C4-2B (cell line): ENCODE results near the gene MDFI.

Experiments
- H3K27ac ChIP-seq: fragments of 450-650 bp; 2 replicates; pipeline ENCODE4 v1.5.1; 2017
- ZFX ChIP-seq: fragments of 450-650 bp; IDR thresholded peaks from 2 replicates; pipeline ENCODE4 v1.6.1; 2017
- TF ChIP-seq, protein P1 (sequence below): fragments of 450-650 bp; conservative IDR thresholded peaks from 2 replicates; pipeline ENCODE4 v1.5.1; 2017; ENCODE audit warnings: mild to moderate bottlenecking

Gene MDFI, protein sequence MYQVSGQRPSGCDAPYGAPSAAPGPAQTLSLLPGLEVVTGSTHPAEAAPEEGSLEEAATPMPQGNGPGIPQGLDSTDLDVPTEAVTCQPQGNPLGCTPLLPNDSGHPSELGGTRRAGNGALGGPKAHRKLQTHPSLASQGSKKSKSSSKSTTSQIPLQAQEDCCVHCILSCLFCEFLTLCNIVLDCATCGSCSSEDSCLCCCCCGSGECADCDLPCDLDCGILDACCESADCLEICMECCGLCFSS

DNA sequence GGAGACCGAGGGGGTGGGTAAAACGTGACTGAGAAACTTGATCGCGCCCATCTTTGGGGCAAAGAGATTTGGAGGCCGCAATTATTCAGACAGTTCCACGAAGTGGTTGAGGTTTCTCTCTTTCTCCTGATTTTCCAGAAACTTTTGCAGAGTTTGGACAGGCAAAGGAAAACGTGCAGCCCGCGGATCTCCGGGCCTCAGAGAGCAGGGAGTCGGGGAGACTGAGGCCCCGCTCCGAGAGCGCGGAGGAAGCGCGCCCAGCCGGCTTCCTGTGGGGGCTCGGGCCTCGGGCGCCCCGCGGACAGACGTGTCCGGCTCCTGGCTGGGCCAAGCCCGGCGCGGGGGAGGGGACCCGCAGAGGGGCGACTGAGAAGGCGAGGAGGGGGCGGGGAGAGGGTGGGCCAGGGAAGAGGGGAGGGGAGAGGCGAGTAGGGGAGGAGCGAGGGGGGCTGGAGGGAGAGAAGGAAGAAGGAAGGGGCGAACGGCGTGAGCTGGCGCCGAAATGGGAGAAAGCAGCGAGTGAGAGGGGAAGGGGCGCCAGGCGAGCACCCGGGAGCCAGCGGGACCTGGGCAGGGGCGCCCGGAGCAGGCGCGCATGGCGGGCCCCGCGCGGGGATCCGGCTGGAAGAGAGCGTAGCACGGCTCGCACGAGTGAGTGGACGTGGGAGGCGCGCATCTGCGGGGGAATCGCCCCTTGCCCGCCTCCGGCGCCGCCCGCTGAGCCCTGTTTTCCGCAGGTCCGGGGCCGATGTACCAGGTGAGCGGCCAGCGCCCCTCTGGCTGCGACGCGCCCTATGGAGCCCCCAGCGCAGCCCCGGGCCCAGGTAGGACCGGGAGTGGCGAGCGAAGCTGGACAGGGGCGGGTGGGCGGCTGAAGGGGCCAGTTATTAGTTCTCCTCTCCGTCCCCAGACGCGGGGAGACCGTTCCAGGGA is at the start of gene MDFI:
MDFI (plus strand) TSS at position 467 of the 933 bp plus-strand sequence; CDS start at position 749, 282 bp downstream.
- H3K27ac ChIP-seq, result no peak within 1 kb of the TSS
- TF ChIP-seq, protein P1, sequence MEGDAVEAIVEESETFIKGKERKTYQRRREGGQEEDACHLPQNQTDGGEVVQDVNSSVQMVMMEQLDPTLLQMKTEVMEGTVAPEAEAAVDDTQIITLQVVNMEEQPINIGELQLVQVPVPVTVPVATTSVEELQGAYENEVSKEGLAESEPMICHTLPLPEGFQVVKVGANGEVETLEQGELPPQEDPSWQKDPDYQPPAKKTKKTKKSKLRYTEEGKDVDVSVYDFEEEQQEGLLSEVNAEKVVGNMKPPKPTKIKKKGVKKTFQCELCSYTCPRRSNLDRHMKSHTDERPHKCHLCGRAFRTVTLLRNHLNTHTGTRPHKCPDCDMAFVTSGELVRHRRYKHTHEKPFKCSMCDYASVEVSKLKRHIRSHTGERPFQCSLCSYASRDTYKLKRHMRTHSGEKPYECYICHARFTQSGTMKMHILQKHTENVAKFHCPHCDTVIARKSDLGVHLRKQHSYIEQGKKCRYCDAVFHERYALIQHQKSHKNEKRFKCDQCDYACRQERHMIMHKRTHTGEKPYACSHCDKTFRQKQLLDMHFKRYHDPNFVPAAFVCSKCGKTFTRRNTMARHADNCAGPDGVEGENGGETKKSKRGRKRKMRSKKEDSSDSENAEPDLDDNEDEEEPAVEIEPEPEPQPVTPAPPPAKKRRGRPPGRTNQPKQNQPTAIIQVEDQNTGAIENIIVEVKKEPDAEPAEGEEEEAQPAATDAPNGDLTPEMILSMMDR, result no peak
- TF ChIP-seq ZFX, result no peak

DNA sequence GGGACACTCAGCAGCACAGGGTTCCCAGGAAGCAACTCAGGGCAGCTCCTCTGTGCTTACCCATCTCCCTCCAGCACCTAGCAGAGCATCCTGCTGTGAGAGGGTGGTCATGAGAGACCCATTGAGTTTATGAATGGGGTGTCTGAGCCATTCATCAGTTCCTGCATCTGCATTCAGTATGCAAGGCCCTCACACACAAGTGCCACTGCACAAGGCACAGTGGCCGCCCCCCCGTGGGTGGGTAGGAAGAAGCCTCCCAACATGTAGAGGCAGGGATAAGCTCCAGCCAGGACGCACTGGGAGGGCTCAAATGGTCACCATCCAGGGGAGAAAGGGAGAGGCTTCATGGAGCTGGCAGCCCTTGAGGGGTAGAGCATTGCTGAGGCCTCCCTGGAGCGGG is 49.0 kb upstream of the MDFI start:
- TF ChIP-seq, protein P1, result no peak
- no peak for TF ChIP-seq ZFX
- H3K27ac ChIP-seq, result no peak overlapping the region

DNA sequence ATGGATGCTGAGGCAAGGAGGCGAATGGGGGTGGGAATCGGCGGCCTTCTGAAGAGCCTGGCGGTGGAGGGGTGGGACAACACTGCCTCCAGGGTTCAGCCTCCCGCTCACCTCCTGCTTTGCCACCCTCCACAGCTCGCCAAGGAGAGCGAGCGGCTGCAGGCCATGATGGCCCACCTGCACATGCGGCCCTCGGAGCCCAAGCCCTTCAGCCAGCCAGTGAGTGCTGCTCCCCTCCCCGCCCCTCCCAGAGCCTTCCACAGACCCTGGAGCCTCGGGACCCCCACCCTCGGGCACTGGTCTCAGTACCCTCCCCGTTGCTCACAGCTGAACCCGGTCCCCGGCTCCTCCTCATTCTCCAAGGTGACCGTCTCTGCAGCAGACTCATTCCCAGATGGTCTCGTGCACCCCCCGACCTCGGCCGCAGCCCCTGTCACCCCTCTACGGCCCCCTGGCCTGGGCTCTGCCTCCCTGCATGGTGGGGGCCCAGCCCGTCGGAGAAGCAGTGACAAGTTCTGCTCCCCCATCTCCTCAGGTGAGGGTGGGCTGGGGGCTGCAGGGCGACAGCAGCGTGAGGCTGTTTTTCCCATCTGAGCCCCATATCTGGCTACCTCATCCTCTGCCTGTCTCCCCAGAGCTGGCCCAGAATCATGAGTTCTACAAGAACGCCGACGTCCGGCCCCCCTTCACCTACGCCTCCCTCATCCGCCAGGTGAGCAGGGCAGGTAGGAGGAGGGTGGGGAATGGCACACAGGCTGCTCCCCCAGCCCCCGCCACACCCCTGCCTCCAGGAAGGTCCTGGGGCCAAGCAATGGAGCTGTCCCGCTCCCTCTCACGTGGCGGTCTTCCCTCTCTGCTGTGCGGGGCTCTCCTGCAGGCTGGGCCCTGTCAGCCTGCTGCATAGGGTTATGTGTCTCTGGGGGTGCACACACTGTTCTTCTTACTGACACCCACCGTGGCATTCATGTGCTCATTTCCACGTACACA is 48.3 kb upstream of the MDFI start:
- TF ChIP-seq, protein P1, result no peak
- TF ChIP-seq ZFX, result no peak
- no peak overlapping the region for H3K27ac ChIP-seq

DNA sequence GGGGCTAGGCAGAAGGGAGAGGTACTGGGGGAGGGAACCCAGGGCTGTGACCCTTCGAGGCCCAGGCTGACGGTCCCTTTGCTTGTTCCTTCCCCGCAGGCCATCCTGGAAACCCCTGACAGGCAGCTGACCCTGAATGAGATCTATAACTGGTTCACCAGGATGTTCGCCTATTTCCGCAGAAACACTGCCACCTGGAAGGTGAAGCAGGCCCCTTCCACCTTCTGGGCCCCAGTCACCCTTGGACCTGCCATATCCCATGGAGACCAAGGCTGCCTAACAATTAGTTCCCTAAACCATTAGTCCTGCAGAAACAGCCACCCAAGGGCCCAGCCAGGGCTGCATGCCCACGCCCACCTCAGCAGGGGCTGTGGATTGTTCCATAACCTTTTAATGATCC is 47.1 kb upstream of the MDFI start:
- no peak overlapping the region for H3K27ac ChIP-seq
- TF ChIP-seq, protein P1, result no peak
- no peak for TF ChIP-seq ZFX

DNA sequence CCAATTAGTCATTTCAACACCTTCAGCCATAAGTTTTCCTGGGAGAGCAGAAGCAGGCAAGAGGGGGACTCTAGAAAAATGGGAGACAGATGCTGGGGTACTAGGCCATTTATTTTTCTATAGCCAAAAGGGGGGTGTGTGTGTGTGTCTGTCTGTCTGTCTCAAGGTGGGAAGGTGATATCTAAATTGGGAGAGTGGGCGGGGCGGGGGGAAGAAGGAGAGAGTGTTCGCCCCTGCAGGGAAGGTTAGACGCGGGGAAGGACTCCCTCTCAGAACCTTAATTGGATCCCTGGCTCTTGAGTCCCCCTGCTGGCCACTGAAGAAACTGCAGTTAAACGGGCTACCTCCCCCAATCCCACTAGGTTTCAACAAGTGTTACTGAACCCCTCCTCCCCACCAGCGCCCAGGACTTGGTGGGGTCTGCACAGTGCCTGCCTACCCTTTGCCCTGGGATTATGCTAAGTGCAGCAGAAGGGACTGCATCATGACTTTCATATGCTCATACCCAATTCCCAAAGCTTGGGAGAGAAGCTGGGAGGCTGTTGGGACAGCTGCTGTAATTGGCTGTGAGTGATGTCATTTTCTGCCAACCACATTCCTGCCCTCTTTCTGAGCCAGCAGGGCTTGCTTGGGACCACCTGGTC is 46.3 kb upstream of the MDFI start:
- TF ChIP-seq ZFX, result no peak
- TF ChIP-seq, protein P1, result peak; percentile 91
- H3K27ac ChIP-seq, result no peak overlapping the region

DNA sequence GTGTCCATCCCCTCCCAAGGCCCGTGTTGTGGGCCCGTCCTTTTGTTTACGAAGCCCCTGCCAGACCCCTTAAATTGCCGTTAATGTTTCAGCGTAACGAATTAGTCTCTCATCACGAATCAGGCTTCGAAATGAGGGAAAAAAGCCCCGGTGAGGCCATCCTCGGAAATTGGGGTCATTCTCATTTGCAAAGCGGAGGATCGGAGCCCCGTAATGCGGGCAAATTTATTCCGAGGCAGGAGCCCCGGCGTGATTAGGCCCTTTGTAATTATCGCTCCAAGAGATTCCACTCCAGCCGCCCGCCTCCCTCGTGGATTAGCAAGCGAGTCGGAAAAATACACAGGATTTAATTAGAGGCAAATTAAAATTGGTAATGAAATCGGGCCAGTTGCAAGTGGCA is 44.9 kb upstream of the MDFI start:
- TF ChIP-seq, protein P1, result no peak
- TF ChIP-seq ZFX, result no peak
- H3K27ac ChIP-seq, result no peak overlapping the region
